ENCODE measurements around the gene TFEB. TPM values are rescaled to one million over a fixed set of nuclear protein-coding genes. Genes with fewer than 3 reads are reported as not detected.
A peak's percentile ranks its signal among the peaks of the same experiment; 100 is the strongest.

TFEB gene
- total and polyA plus RNA-seq, 4 donors: 1.1 to 6.2 (median 3.8) TPM

DNA sequence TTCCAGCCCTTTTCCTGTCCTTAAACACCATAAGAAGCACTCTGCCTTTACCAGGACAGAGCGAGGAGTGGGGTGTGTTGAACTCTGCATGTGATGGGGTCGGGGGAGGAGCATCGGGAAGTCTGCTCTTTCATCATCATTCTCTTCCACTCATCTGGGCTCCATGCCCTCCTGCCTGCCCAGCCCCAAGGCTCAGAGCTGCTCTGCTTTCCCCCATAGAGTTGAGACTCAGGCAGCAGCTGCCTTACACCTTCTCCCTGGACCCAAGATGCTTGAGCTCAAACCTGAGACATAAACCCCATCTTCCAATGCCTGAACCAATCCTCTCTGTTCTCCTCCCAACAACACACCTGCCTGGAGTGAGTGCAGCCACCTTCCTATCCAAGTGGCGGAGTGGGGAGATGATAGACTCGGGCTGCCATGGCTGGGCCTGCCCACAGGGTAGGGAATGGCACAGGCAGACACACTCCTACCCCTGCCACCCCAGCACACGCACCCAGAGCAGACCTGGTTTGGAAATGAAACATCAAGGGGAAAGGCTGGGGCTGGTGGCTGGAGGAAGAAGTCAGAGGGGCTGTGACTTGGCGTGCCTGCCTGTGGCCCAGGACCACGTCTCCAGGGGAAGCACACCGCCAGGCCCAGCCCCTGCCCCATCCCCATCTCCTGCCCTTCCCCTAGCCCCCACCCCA, 28.4 kb downstream of the TFEB start (continued):
- TF ChIP-seq, protein P1, sequence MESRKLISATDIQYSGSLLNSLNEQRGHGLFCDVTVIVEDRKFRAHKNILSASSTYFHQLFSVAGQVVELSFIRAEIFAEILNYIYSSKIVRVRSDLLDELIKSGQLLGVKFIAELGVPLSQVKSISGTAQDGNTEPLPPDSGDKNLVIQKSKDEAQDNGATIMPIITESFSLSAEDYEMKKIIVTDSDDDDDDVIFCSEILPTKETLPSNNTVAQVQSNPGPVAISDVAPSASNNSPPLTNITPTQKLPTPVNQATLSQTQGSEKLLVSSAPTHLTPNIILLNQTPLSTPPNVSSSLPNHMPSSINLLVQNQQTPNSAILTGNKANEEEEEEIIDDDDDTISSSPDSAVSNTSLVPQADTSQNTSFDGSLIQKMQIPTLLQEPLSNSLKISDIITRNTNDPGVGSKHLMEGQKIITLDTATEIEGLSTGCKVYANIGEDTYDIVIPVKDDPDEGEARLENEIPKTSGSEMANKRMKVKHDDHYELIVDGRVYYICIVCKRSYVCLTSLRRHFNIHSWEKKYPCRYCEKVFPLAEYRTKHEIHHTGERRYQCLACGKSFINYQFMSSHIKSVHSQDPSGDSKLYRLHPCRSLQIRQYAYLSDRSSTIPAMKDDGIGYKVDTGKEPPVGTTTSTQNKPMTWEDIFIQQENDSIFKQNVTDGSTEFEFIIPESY (IDR thresholded peaks at IDR 0.05): no peak
- no peak for TF ChIP-seq EGR1 (IDR thresholded peaks at IDR 0.05; ENCODE audit: low read depth in 2 of 2)
- TF ChIP-seq RAD21 (IDR thresholded peaks at IDR 0.05): no peak
- TF ChIP-seq, protein P2, sequence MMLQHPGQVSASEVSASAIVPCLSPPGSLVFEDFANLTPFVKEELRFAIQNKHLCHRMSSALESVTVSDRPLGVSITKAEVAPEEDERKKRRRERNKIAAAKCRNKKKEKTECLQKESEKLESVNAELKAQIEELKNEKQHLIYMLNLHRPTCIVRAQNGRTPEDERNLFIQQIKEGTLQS (IDR thresholded peaks at IDR 0.05): no peak

DNA sequence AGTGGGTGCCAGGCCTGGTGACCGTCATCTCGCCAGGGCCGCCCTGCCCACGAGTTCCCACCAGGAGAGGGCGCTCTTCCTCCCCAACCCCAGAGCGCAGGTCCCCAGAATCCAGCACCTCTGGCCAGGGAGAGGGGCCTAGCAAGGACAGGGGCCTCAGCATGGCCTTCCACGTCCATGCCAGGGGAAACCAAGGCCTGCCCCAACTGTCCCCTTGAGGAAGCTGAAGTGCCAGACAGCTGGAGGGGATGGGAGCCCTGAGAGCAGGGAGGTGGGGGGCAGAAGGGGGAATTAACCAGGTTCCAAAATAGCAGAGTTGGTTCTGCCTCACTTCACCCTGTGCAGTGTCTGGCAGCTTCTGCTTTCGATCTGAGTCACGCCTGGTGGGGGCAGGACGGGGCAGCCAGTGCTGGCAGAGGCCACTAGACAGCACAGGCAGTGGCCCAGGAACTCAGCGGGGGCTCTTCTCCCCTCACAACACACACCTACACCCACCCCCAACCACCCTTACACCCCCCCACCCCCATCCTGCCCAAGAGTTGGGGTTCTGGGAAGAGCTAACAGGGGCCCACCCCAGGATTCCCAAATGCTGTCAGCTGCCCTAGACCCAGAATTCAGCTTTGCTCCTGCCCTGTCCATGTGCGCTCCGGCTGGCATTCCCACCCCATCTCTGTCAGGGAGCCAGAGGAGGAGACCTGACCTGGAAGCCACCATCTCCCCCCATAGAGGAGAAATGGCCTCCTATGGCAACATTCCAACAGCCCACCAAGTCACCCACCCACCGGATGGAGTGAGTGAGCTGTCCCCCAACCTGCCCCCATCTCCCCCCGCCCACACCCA, 29.2 kb downstream of the TFEB start:
- 73% methylated on average over 15 of the region's 15 CpGs for WGBS
- H3K27ac ChIP-seq (ENCODE audit: low read depth in 1 of 2, low read length in 2 of 2): peak overlapping the region; percentile 18 to 32
- peak; percentile 47 for DNase-seq (ENCODE audit: low spot score)
- no peaks in the 10 kb centered on the region for H3K36me3 ChIP-seq (ENCODE audit: control insufficient read depth in 4 of 4, insufficient read depth in 3 of 4, low read depth in 1 of 4, low read length in 3 of 4)
- H3K27me3 ChIP-seq (ENCODE audit: control insufficient read depth in 4 of 4, insufficient read depth in 4 of 4, low read length in 3 of 4): no peaks in the 10 kb centered on the region
- H3K9ac ChIP-seq (ENCODE audit: low read depth in 1 of 2, low read length in 2 of 2): no peak overlapping the region
- no peaks in the 10 kb centered on the region for H3K9me3 ChIP-seq (ENCODE audit: control insufficient read depth in 4 of 4, low read length in 3 of 4)
- no peaks in the 10 kb centered on the region for H3K4me1 ChIP-seq (ENCODE audit: control insufficient read depth in 4 of 4, insufficient read depth in 4 of 4, low read length in 3 of 4)
- H3K4me3 ChIP-seq (ENCODE audit: low read depth in 1 of 3, low read length in 3 of 3): no peak overlapping the region
- TF ChIP-seq, protein P3, sequence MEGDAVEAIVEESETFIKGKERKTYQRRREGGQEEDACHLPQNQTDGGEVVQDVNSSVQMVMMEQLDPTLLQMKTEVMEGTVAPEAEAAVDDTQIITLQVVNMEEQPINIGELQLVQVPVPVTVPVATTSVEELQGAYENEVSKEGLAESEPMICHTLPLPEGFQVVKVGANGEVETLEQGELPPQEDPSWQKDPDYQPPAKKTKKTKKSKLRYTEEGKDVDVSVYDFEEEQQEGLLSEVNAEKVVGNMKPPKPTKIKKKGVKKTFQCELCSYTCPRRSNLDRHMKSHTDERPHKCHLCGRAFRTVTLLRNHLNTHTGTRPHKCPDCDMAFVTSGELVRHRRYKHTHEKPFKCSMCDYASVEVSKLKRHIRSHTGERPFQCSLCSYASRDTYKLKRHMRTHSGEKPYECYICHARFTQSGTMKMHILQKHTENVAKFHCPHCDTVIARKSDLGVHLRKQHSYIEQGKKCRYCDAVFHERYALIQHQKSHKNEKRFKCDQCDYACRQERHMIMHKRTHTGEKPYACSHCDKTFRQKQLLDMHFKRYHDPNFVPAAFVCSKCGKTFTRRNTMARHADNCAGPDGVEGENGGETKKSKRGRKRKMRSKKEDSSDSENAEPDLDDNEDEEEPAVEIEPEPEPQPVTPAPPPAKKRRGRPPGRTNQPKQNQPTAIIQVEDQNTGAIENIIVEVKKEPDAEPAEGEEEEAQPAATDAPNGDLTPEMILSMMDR (IDR thresholded peaks at IDR 0.05; ENCODE audit: low read depth, low read length, missing input control): peak; percentile 26
- TF ChIP-seq, protein P2 (IDR thresholded peaks at IDR 0.05): no peak
- TF ChIP-seq, protein P1 (IDR thresholded peaks at IDR 0.05): no peak
- TF ChIP-seq NR2F2 (IDR thresholded peaks at IDR 0.05): no peak
- TF ChIP-seq YY1 (IDR thresholded peaks at IDR 0.05): no peak
- TF ChIP-seq RAD21 (IDR thresholded peaks at IDR 0.05): peak in 1 of 2 donors; percentile 53
- TF ChIP-seq JUND (IDR thresholded peaks at IDR 0.05): no peak
- TF ChIP-seq, protein P4, sequence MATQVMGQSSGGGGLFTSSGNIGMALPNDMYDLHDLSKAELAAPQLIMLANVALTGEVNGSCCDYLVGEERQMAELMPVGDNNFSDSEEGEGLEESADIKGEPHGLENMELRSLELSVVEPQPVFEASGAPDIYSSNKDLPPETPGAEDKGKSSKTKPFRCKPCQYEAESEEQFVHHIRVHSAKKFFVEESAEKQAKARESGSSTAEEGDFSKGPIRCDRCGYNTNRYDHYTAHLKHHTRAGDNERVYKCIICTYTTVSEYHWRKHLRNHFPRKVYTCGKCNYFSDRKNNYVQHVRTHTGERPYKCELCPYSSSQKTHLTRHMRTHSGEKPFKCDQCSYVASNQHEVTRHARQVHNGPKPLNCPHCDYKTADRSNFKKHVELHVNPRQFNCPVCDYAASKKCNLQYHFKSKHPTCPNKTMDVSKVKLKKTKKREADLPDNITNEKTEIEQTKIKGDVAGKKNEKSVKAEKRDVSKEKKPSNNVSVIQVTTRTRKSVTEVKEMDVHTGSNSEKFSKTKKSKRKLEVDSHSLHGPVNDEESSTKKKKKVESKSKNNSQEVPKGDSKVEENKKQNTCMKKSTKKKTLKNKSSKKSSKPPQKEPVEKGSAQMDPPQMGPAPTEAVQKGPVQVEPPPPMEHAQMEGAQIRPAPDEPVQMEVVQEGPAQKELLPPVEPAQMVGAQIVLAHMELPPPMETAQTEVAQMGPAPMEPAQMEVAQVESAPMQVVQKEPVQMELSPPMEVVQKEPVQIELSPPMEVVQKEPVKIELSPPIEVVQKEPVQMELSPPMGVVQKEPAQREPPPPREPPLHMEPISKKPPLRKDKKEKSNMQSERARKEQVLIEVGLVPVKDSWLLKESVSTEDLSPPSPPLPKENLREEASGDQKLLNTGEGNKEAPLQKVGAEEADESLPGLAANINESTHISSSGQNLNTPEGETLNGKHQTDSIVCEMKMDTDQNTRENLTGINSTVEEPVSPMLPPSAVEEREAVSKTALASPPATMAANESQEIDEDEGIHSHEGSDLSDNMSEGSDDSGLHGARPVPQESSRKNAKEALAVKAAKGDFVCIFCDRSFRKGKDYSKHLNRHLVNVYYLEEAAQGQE (IDR thresholded peaks at IDR 0.05): no peak
- TF ChIP-seq TAF1 (conservative IDR thresholded peaks at IDR 0.05): no peak
- no peak for TF ChIP-seq FOXA2 (IDR thresholded peaks at IDR 0.05)

Data from liver (tissue), 9 donors.